K562 (cell line): ENCODE results near the gene MEA1. TPM values are rescaled to one million over a fixed set of nuclear protein-coding genes. Genes with fewer than 3 reads are reported as not detected.

ENCODE experiments used
- CTCFL ChIP-seq: IDR thresholded peaks from 2 replicates; pipeline ENCODE4 v1.6.1; 2011; ENCODE audit warnings: borderline replicate concordance, low read depth, mild to moderate bottlenecking, moderate library complexity, low read length; ENCODE audit not compliant: insufficient read depth, poor library complexity, severe bottlenecking
- ELF2 ChIP-seq: fragments of 250-450 bp; sonication (Bioruptor Pico); IDR thresholded peaks from 2 replicates; pipeline ENCODE4 v1.5.0; 2021; ENCODE audit warnings: mild to moderate bottlenecking
- FOXP4 ChIP-seq: sonication (generic); formaldehyde crosslinking; IDR thresholded peaks from 2 replicates; pipeline ENCODE4 v1.8.0; 2022; ENCODE audit warnings: mild to moderate bottlenecking, missing genetic modification reagents, borderline replicate concordance
- NCOA2 ChIP-seq, 2 experiments: fragments of 450-650 bp; IDR thresholded peaks; 2 replicates each; pipeline ENCODE4 v1.6.1; 2018; ENCODE audit warnings: mild to moderate bottlenecking in 2 of 2, moderate library complexity in 1 of 2; ENCODE audit not compliant: partially characterized antibody in 2 of 2
- PPARD ChIP-seq: fragments of 250-450 bp; sonication (Bioruptor Pico); IDR thresholded peaks from 2 replicates; pipeline ENCODE4 v1.8.0; 2022; ENCODE audit warnings: inconsistent platforms, mild to moderate bottlenecking, moderate library complexity
- PTBP1 ChIP-seq: fragments of 200-400 bp; formaldehyde crosslinking; IDR thresholded peaks from 2 replicates; pipeline ENCODE4 v1.6.1; 2017; ENCODE audit warnings: low read depth, low read length
- TAF1 ChIP-seq: IDR thresholded peaks from 2 replicates; pipeline ENCODE4 v1.6.1; 2011; ENCODE audit warnings: mild to moderate bottlenecking, low read length, moderate library complexity; ENCODE audit not compliant: insufficient read depth, control insufficient read depth, severe bottlenecking; ENCODE audit errors: extremely low read depth
- WHSC1 ChIP-seq: IDR thresholded peaks from one replicate; pipeline ENCODE4 v1.6.1; 2012; ENCODE audit warnings: low read length, control low read depth, inconsistent platforms
- ZBED1 ChIP-seq: IDR thresholded peaks from 2 replicates; pipeline ENCODE4 v1.6.1; 2014
- ZNF217 ChIP-seq: sonication (generic); formaldehyde crosslinking; IDR thresholded peaks from 2 replicates; pipeline ENCODE4 v1.8.0; 2022; ENCODE audit warnings: mild to moderate bottlenecking, missing genetic modification reagents
- polyA plus RNA-seq, 8 experiments: library from polyadenylated mRNA; depleted of rRNA in 4 of 8; stranded (reverse) in 5 of 8; unstranded in 3 of 8; fragments of >200 nt; fragmentation: Nextera tagmentation in 2 of 8; fragmentation: Illumina TruSeq in 1 of 8; extraction: Ambion mirVana in 2 of 8; extraction: Trizol in 1 of 8; gene quantifications; 2 replicates each; pipeline versions ENCODE4 v1.2.1 to v1.2.3, GENCODE V29; 2011 to 2014; ENCODE audit warnings: inconsistent platforms in 1 of 8, missing spikeins in 1 of 8
- total RNA-seq, 7 experiments: library from RNA; depleted of rRNA in 6 of 7; stranded (reverse); fragments of >200 nt in 6 of 7; fragmentation: Illumina TruSeq in 2 of 7; extraction: Trizol in 2 of 7; gene quantifications; 2 replicates each; pipeline versions ENCODE4 v1.2.1 to v1.2.3, GENCODE V29; 2011 to 2021; ENCODE audit warnings: low replicate concordance in 1 of 7
- TF ChIP-seq, protein P1 (sequence below), 2 experiments: fragments of 450-650 bp; formaldehyde crosslinking in 1 of 2; IDR thresholded peaks; 2 replicates each; pipeline versions ENCODE4 v1.4.0 to v1.6.1; 2014 to 2020; ENCODE audit warnings: mild to moderate bottlenecking in 2 of 2, borderline replicate concordance in 1 of 2, low read depth in 1 of 2
- TF ChIP-seq, protein P2 (sequence below): sonication (generic); formaldehyde crosslinking; IDR thresholded peaks from 2 replicates; pipeline ENCODE4 v1.8.1; 2022; ENCODE audit warnings: missing genetic modification reagents

MEA1 gene
- total and polyA plus RNA-seq, 9 of the 15 experiments (the other 6 are each of a cell fraction or from before 2014, with no cell fraction given) = 86.8 to 210 (median 152) TPM

DNA sequence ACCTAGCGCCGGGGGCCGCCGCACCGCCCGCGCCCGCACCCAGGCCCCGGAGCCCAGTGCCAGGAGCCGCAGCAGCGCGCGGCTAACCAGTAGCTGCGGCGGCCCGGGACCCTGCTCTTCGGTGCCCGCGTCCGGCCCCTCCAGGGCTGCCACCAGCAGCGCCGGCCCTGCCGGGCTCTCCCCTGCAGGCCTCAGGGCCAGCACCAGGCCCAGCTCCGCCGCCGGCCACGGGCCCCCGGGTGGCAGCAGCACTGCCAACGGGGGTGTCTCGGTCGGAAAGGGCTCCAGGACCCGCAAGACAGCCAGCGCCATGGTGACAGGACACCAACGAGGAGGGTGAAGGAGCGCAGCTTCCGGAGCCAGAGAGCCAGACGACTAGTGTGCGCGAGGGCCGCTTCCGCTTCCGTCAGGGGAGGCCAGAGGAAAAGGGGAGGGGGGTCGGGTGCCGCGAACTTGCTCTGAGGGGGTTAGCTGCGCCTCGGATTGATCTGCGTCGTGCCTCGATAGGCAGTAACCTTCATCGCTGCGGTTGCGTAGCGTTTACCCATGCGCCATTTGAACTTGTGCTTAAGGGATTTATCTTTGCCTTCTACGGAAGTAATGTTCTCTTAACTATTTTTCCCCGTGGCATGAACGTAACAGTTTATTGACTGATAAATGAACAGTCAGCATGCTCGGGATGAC is 34.8 kb downstream of the MEA1 start, which contains the start of gene PEX6 (continued):
- TF ChIP-seq PPARD (CRISPR knock-in tag) (no peak), WHSC1 (no peak), ELF2 (peak; percentile 84), PTBP1 (no peak), TAF1 (peak; percentile 93), ZBED1 (no peak), NCOA2 (IDR thresholded peaks at IDR 0.05; ENCODE audit: partially characterized antibody in 2 of 2) (no peak), CTCFL (no peak), FOXP4 (no peak; the same call in 1 of the 2 replicates), ZNF217 (no peak)
- TF ChIP-seq, protein P1, sequence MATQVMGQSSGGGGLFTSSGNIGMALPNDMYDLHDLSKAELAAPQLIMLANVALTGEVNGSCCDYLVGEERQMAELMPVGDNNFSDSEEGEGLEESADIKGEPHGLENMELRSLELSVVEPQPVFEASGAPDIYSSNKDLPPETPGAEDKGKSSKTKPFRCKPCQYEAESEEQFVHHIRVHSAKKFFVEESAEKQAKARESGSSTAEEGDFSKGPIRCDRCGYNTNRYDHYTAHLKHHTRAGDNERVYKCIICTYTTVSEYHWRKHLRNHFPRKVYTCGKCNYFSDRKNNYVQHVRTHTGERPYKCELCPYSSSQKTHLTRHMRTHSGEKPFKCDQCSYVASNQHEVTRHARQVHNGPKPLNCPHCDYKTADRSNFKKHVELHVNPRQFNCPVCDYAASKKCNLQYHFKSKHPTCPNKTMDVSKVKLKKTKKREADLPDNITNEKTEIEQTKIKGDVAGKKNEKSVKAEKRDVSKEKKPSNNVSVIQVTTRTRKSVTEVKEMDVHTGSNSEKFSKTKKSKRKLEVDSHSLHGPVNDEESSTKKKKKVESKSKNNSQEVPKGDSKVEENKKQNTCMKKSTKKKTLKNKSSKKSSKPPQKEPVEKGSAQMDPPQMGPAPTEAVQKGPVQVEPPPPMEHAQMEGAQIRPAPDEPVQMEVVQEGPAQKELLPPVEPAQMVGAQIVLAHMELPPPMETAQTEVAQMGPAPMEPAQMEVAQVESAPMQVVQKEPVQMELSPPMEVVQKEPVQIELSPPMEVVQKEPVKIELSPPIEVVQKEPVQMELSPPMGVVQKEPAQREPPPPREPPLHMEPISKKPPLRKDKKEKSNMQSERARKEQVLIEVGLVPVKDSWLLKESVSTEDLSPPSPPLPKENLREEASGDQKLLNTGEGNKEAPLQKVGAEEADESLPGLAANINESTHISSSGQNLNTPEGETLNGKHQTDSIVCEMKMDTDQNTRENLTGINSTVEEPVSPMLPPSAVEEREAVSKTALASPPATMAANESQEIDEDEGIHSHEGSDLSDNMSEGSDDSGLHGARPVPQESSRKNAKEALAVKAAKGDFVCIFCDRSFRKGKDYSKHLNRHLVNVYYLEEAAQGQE (IDR thresholded peaks at IDR 0.05; ENCODE audit: borderline replicate concordance) = no peak
- TF ChIP-seq, protein P1 (CRISPR knock-in tag; IDR thresholded peaks at IDR 0.05; ENCODE audit: low read depth) = no peak; the same call in 1 of the 2 replicates
- TF ChIP-seq, protein P2, sequence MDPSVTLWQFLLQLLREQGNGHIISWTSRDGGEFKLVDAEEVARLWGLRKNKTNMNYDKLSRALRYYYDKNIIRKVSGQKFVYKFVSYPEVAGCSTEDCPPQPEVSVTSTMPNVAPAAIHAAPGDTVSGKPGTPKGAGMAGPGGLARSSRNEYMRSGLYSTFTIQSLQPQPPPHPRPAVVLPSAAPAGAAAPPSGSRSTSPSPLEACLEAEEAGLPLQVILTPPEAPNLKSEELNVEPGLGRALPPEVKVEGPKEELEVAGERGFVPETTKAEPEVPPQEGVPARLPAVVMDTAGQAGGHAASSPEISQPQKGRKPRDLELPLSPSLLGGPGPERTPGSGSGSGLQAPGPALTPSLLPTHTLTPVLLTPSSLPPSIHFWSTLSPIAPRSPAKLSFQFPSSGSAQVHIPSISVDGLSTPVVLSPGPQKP = no peak
